Measurements from ENCODE around the gene FAXDC2.

Gene FAXDC2

DNA sequence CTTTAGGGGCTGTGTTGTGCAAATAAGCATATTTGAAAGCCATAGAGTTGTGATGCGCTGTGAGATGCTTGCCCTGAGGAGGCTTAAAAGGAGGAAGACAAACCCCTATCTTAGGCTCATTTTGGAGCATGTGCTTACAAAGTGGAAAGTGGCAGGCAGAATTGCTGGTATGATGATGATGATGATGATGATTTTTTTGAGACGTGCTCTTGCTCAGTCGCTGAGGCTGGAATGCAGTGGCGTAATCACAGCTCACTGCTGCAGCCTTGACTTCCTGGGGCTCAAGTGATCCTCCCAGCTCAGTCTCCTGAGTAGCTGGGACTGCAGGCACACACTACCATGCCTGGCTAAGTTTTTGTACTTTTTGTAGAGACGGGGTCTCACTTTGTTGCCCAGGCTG is 9.7 kb upstream of the FAXDC2 start:
- Histone ChIP-seq H3K4me3 (ENCODE audit: low read length) (peak overlapping the region; percentile 90), H3K9ac (ENCODE audit: low read length) (peak overlapping the region; percentile 92)
- DNase-seq (ENCODE audit: low read depth) = peak; percentile 86

GRCh38 chr5:154858972-154859871 is 8.8 kb upstream of the FAXDC2 start:
- Histone ChIP-seq H3K4me3 (ENCODE audit: low read length) (peak overlapping the region; percentile 90), H3K9ac (ENCODE audit: low read length) (peak overlapping the region; percentile 92), H3K9me3 (ENCODE audit: control insufficient read depth, low read length) (no peaks in the 10 kb centered on the region), H3K4me1 (ENCODE audit: control insufficient read depth, insufficient read depth, low read length) (peaks cover 43% of the 10 kb centered on the region), H3K27me3 (replicated peaks; ENCODE audit: control insufficient read depth, insufficient read depth, low read length) (no peaks in the 10 kb centered on the region), H3K36me3 (ENCODE audit: control insufficient read depth, insufficient read depth, low read length, severe bottlenecking) (peaks cover 12% of the 10 kb centered on the region)
- peak; percentile 52 for DNase-seq (ENCODE audit: low read depth)

More for the DNA sequence above, 9.7 kb upstream of the FAXDC2 start:
- peaks cover 19% of the 10 kb centered on the region for H3K36me3 ChIP-seq (ENCODE audit: control insufficient read depth, insufficient read depth, low read length, severe bottlenecking)
- peaks cover 43% of the 10 kb centered on the region for H3K4me1 ChIP-seq (ENCODE audit: control insufficient read depth, insufficient read depth, low read length)
- no peaks in the 10 kb centered on the region for H3K27me3 ChIP-seq (replicated peaks; ENCODE audit: control insufficient read depth, insufficient read depth, low read length)
- H3K9me3 ChIP-seq (ENCODE audit: control insufficient read depth, low read length) = no peaks in the 10 kb centered on the region

DNA sequence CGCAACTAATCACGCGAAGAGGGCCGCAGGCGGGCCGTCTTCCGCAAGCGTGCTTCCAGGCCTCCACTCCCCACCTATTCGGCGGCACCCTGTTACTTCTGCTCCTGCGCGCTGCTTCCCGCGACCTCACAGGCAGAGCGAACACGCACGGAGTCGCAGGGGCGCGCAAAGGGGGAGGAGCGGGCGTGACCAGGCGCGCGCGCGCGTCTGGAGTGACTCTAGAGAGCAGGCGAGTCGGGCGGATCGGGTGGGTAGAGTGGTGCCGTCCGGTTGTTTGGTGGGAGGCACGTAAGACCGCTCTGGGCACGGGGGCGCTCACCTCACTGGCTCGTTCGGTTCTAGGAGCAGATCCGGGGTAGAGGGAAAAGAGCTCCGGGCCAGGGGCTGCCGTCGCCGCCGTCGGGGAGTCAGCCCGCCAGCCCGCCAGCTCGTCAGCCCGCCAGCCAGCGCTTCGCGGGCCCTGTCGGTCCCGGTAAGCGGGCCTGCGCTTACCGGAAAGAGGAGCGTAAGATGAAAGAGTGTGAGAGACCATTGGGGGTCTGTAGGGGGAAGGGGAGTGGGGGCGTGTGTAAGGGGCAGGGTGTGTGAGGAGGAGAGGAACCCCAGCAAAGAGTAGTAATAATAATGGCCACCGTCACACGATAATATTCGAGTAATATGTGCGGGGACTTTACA is 8.0 kb upstream of the FAXDC2 start, which contains the start of gene CNOT8:
Gene CNOT8, plus strand, starts transcription at position 331 of the 675 bp plus-strand sequence. CDS start 4,652 bp downstream, outside the sequence.
- H3K27me3 ChIP-seq (replicated peaks; ENCODE audit: control insufficient read depth, insufficient read depth, low read length) = no peaks in the 10 kb centered on the region
- no peaks in the 10 kb centered on the region for H3K9me3 ChIP-seq (ENCODE audit: control insufficient read depth, low read length)
- H3K36me3 ChIP-seq (ENCODE audit: control insufficient read depth, insufficient read depth, low read length, severe bottlenecking) = peaks cover 6% of the 10 kb centered on the region
- H3K4me1 ChIP-seq (ENCODE audit: control insufficient read depth, insufficient read depth, low read length) = peaks cover 41% of the 10 kb centered on the region
- peak within 1 kb of the TSS; percentile 90 for H3K4me3 ChIP-seq (ENCODE audit: low read length)
- DNase-seq (ENCODE audit: low read depth) = peak; percentile 99
- H3K9ac ChIP-seq (ENCODE audit: low read length) = peak within 1 kb of the TSS; percentile 92

DNA sequence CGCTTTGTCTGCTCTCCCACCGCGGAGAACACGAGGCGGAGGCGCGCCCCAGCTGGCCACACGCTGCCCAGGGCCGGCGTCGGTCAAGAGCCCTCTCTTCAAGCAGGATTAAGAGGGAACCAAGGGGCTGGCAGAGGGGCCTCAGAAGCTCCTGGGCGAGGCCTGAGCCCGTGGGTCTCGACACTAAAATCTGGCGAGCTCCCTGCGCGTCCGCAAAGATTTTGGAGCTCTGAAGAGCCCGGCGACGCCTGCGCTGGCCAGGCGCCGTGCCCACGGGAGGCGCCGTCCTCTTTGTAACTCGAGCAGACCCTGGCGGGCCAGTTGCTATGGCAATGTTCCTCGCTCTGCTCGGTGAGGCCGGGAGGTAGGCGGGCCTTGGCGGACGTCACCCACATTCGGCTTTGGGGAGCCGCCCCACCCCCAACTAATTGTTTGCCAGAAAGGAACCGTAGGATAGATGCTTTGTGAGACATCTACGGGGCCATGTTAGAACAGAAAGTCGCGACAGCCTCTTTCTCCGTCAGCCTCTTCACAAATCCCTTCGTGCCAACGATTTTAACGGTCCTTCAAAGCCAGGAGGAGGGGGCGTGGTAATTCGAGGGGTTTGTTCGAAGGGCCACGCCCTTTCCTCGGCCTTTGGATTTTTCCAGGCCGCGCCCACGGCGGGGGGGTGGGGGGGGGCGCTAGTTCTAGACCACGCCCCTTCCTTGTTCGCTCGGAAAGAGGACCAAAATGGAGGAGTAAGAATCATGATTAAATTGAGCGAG is 7.3 kb upstream of the FAXDC2 start:
- DNase-seq (ENCODE audit: low read depth) = peak; percentile 99
- no peaks in the 10 kb centered on the region for H3K36me3 ChIP-seq (ENCODE audit: control insufficient read depth, insufficient read depth, low read length, severe bottlenecking)
- no peaks in the 10 kb centered on the region for H3K27me3 ChIP-seq (replicated peaks; ENCODE audit: control insufficient read depth, insufficient read depth, low read length)

DNA sequence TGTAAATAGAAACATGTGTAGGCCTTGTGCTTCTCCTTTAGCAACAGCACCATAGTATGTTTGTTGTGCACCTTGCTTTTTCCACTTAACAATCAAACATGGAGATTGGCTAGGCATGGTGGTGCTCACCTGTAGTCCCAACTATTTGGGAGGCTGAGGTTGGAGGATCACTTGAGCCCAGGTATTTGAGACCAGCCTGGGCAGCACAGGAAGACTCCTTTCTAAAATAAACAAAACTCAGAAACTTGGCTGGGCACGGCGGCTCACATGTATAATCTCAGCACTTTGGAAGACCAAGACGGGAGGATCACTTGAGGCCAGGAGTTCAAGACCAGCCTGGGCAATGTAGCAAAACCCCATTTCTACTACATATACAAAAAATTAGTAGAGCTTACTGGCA is 948 bp upstream of the FAXDC2 start:
- H3K4me1 ChIP-seq (ENCODE audit: control insufficient read depth, insufficient read depth, low read length) = peaks cover 25% of the 10 kb centered on the region
- no peaks in the 10 kb centered on the region for H3K27me3 ChIP-seq (replicated peaks; ENCODE audit: control insufficient read depth, insufficient read depth, low read length)
- no peaks in the 10 kb centered on the region for H3K9me3 ChIP-seq (ENCODE audit: control insufficient read depth, low read length)
- H3K9ac ChIP-seq (ENCODE audit: low read length) = peak overlapping the region; percentile 91
- no peak for DNase-seq (ENCODE audit: low read depth)
- H3K4me3 ChIP-seq (ENCODE audit: low read length) = no peak overlapping the region
- no peaks in the 10 kb centered on the region for H3K36me3 ChIP-seq (ENCODE audit: control insufficient read depth, insufficient read depth, low read length, severe bottlenecking)

More for the DNA sequence above, 7.3 kb upstream of the FAXDC2 start:
- no peaks in the 10 kb centered on the region for H3K9me3 ChIP-seq (ENCODE audit: control insufficient read depth, low read length)
- peaks cover 34% of the 10 kb centered on the region for H3K4me1 ChIP-seq (ENCODE audit: control insufficient read depth, insufficient read depth, low read length)
- H3K9ac ChIP-seq (ENCODE audit: low read length) = peak overlapping the region; percentile 92
- peak overlapping the region; percentile 90 for H3K4me3 ChIP-seq (ENCODE audit: low read length)

DNA sequence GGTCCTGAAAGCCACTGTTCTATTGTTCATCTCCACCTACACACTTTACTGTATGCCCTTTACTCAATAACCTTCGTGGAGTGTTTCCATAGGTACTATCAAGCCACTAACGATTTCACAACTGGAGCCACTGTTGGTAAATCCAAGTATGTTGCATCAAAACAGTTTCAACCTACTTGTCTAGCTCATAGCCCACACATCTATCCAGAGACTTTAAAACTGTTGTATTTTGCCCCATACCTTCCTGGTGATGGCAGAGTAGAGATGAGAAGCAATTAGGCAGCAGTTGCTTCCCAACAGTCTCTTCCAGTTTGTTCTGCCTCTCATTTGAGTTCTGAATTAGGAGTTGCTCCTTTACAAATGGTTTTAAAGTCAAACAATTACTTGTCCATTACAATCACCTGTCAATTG is 607 bp downstream of the FAXDC2 start:
- peak; percentile 79 for DNase-seq (ENCODE audit: low read depth)
- H3K9ac ChIP-seq (ENCODE audit: low read length) = peak overlapping the region; percentile 91
- no peaks in the 10 kb centered on the region for H3K9me3 ChIP-seq (ENCODE audit: control insufficient read depth, low read length)
- peaks cover 25% of the 10 kb centered on the region for H3K4me1 ChIP-seq (ENCODE audit: control insufficient read depth, insufficient read depth, low read length)
- H3K4me3 ChIP-seq (ENCODE audit: low read length) = peak overlapping the region; percentile 91
- no peaks in the 10 kb centered on the region for H3K27me3 ChIP-seq (replicated peaks; ENCODE audit: control insufficient read depth, insufficient read depth, low read length)
- H3K36me3 ChIP-seq (ENCODE audit: control insufficient read depth, insufficient read depth, low read length, severe bottlenecking) = peaks cover 3% of the 10 kb centered on the region

DNA sequence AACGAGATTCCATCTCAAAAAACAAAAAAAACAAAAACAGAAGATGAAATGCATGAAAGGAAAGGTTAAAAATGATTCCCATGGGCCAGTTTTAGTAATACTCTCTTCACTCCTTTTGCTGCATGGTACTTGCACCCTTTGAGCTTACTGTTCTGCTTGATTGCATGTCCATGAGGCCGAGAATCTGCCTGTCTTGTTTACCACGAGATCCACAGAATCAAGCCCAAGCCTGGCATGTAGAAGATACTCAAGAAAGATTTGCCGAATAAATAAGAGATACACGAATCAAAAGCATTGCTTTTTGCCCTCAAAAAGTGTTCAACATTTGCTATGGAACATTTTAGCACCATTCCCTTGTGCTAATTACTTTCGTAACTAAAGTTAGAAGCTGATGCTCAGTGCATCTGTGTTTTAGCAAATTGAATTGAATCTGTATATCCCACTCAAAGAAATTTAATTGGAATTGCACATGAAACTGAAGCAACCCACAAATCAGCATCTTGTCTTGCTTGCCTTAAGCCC is 1.1 kb downstream of the FAXDC2 start:
- Histone ChIP-seq H3K27me3 (replicated peaks; ENCODE audit: control insufficient read depth, insufficient read depth, low read length) (no peaks in the 10 kb centered on the region), H3K9me3 (ENCODE audit: control insufficient read depth, low read length) (no peaks in the 10 kb centered on the region), H3K4me1 (ENCODE audit: control insufficient read depth, insufficient read depth, low read length) (peaks cover 25% of the 10 kb centered on the region), H3K4me3 (ENCODE audit: low read length) (peak overlapping the region; percentile 91), H3K9ac (ENCODE audit: low read length) (peak overlapping the region; percentile 91), H3K36me3 (ENCODE audit: control insufficient read depth, insufficient read depth, low read length, severe bottlenecking) (peaks cover 3% of the 10 kb centered on the region)
- no peak for DNase-seq (ENCODE audit: low read depth)

DNA sequence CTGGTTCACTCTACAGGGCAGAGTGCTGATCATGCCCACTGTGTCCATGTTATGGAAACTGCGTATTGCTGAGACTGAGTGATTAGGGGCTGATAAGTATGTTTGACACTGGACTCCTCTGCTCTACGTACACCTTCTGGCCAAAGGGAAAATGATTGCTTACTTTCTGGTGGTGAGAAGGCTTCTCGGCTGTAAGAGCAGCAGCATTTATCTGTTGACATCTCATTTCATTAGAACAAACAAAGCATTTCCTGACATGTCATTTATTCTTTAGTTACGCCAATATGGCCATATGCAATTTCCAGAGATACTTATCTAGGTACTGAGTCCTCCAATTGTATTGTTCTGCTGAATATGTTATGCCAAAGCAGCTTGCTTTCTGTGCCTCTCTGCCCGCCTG is 5.6 kb downstream of the FAXDC2 start:
- Histone ChIP-seq H3K27me3 (replicated peaks; ENCODE audit: control insufficient read depth, insufficient read depth, low read length) (no peaks in the 10 kb centered on the region), H3K9ac (ENCODE audit: low read length) (no peak overlapping the region), H3K36me3 (ENCODE audit: control insufficient read depth, insufficient read depth, low read length, severe bottlenecking) (peaks cover 3% of the 10 kb centered on the region), H3K9me3 (ENCODE audit: control insufficient read depth, low read length) (no peaks in the 10 kb centered on the region), H3K4me1 (ENCODE audit: control insufficient read depth, insufficient read depth, low read length) (peaks cover 13% of the 10 kb centered on the region), H3K4me3 (ENCODE audit: low read length) (no peak overlapping the region)
- no peak for DNase-seq (ENCODE audit: low read depth)

- Histone ChIP-seq H3K4me3 (ENCODE audit: low read length) (no peak overlapping the region), H3K27me3 (replicated peaks; ENCODE audit: control insufficient read depth, insufficient read depth, low read length) (no peaks in the 10 kb centered on the region), H3K4me1 (ENCODE audit: control insufficient read depth, insufficient read depth, low read length) (peaks cover under 1% of the 10 kb centered on the region), H3K9ac (ENCODE audit: low read length) (no peak overlapping the region), H3K36me3 (ENCODE audit: control insufficient read depth, insufficient read depth, low read length, severe bottlenecking) (peaks cover 8% of the 10 kb centered on the region), H3K9me3 (ENCODE audit: control insufficient read depth, low read length) (no peaks in the 10 kb centered on the region)
- no peak for DNase-seq (ENCODE audit: low read depth)
These were observed 7.5 kb downstream of the FAXDC2 start for GRCh38 chr5:154842689-154843530.

DNA sequence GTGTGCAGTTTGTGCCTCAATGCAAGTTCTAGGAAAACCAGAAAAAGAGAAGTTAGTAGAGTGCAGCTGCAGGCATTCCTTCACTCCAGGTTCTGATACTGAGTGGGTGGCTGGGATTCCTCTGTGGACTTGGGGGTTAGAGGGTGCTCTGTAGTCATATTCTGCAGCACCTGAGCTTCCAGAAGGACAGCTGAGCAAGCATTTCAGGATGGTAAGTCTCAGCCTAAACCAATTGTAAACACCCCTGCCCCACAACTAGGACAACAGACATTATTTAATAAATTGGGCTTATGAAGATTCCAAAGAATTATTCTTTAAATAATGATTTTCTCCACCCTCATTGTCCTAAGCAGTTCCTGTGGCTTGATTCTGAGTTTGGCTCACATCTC is 9.1 kb downstream of the FAXDC2 start:
- Histone ChIP-seq H3K27me3 (replicated peaks; ENCODE audit: control insufficient read depth, insufficient read depth, low read length) (no peaks in the 10 kb centered on the region), H3K36me3 (ENCODE audit: control insufficient read depth, insufficient read depth, low read length, severe bottlenecking) (peaks cover 22% of the 10 kb centered on the region), H3K9me3 (ENCODE audit: control insufficient read depth, low read length) (no peaks in the 10 kb centered on the region), H3K4me3 (ENCODE audit: low read length) (no peak overlapping the region), H3K4me1 (ENCODE audit: control insufficient read depth, insufficient read depth, low read length) (no peaks in the 10 kb centered on the region), H3K9ac (ENCODE audit: low read length) (no peak overlapping the region)
- no peak for DNase-seq (ENCODE audit: low read depth)

All from adipocyte (in vitro differentiated cells).